Keratinocyte (primary cell): ENCODE measurements around the gene LGALS4.

Experiments
- CTCF ChIP-seq, 3 experiments: IDR thresholded peaks in 1 of 3; conservative IDR thresholded peaks in 1 of 3; optimal IDR thresholded peaks in 1 of 3; 2 replicates in 2 of 3; 3 replicates in 1 of 3; pipeline versions ENCODE3 to v1.5.1; 2011; ENCODE audit warnings: low read length in 3 of 3, mild to moderate bottlenecking in 3 of 3, moderate library complexity in 2 of 3, control low read depth in 1 of 3, inconsistent platforms in 1 of 3; ENCODE audit not compliant: insufficient read depth in 2 of 3; ENCODE audit errors: extremely low read depth in 1 of 3
- EZH2 ChIP-seq: IDR thresholded peaks from one replicate; pipeline ENCODE4 v1.6.1; 2012; ENCODE audit warnings: inconsistent platforms, mild to moderate bottlenecking, low read length, moderate library complexity

GRCh38 chr19:38840583-38840968 is 27.8 kb upstream of the LGALS4 start:
- TF ChIP-seq CTCF (optimal IDR thresholded peaks at IDR 0.05 in 1 of 3, IDR thresholded peaks at IDR 0.05 in 1 of 3, conservative IDR thresholded peaks at IDR 0.05 in 1 of 3; ENCODE audit: extremely low read depth in 1 of 3, insufficient read depth in 2 of 3, low read length in 3 of 3) (no peak), EZH2 (no peak)
